ENCODE measurements around the gene TENM4.

The TENM4 gene

GRCh38 chr11:79418241-79418640 lies 22.6 kb downstream of the TENM4 start:
- DNase-seq (ENCODE audit: low read depth), result no peak

DNA sequence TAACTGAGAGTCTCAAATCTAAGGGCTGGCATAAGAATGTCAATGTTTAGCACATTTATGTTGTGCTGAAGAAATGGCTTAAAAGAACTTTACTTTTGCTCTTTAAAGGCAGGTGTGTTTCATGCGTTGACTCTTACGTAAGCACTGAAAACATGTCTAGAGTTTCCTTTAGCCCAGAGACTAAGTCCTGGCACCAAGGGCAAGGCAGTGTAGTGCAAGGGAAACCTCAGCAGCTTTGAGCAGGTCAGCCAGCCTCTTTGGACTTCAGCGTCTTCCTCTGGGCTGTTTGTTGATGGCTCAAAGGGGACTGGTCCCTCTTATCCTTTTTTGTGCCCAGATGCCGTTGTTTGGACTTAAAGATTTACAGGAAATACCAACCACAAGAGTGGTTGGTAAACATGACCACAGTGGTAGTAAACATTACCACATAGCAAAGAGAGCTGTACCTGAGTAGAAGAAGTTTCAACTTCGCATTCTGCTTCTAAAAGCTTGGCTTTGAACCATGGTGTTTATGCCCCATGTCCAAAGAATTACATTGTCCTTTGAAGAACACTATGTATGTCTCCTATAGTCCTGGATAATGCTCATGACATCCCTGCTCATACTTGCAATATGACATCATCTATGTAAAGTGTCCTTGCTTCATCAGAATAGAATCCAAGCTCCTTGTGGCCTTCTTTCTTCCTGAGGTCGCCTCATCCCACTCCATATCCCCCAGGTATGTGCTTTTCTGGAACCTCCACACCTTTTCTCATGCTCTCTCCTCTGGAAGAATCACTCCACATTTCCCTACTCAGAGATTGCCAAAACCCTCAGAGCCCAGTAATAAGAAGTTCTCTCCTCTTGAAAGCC lies 23.5 kb downstream of the TENM4 start:
- DNase-seq (ENCODE audit: low read depth), result no peak

DNA sequence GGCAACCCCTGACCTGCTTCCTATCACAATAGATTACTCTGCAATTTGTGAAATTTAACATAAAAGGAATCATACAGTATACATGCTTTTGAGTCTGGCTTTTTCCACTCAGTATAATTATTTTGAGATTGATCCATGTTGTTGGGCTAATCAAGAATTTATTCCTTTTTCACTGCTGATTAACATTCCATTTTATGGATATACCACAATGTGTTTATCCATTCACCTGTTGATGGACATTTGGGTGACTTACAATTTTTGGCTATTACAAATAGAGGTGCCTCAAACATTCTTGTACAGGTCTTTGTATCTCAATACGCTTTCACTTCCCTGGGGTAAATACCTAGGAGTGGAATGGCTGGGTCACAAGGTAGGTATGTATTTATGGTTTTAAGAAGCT lies 24.9 kb downstream of the TENM4 start:
- DNase-seq (ENCODE audit: low read depth), result no peak

- no peak for DNase-seq (ENCODE audit: low read depth)
These were observed 25.4 kb downstream of the TENM4 start for GRCh38 chr11:79415411-79415810.

DNA sequence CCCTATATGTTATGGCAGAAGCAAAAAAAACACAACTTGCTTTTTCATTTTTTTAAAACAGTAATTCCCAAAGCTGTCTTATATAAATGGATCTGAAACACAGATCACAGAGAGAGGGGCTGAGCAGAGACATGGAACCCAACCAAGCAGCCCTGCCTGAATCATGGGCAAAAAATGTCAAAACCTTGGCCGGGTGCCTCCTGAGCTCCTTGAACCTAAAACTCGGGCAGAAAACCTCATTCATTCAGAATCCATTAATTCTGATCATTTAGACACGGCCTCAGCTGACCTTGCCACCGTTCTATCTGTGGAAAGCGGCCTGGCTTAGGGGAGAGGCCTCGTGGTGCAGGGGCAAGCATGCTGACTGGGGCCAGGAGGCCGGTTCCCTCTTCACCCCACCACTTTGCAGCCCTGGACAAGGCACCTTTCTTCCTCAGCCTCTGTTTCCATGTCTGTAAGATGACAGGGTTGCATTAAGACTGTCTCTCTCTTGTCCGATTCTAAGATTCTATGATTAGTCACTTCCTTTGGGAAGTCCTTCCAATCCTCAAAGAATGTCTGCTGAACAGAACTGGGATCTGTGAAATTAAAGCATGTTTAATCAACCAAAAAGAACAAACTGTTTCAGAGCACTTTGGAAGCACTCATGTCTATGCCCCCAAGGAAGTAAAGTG lies 26.0 kb downstream of the TENM4 start:
- no peak for DNase-seq (ENCODE audit: low read depth)

DNA sequence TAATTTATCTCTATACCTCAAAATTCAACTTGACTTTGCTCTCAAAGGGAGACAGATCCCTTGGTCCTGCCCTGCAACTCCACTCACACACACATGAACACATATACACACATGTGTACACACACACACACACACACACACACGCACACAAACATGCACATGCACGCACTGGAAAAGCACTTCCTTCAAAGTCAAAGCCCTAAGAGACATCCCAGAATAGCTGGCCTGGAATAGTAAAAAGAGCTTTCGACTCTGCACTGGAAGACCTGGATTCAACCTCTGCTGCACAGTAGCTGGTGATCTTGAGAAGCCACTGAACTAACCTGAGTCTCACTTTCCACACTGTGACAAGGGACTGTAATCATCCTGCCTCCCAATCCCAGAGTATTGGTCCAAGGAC lies 26.8 kb downstream of the TENM4 start:
- no peak for DNase-seq (ENCODE audit: low read depth)

DNA sequence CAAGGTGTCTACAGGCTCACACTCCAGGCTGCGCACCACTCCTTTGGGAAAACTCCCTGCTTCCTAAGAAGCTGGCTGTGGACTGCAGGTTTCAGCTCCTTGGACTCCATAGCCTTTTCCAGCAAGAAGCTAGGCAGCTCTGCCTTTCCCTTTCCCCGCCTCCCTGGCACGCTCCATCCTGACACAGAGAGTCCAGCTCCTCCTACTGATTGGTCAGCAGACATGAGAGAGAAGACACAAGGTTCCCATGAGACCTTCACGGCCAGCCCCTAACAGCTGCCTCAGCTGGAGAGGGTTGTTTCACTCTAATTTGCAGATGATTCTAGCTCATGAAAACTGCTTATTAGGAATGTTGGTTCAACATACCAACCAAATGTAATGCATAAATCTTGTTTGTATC lies 27.6 kb downstream of the TENM4 start:
- no peak for DNase-seq (ENCODE audit: low read depth)

GRCh38 chr11:79412761-79413160 lies 28.1 kb downstream of the TENM4 start:
- DNase-seq (ENCODE audit: low read depth), result no peak

DNA sequence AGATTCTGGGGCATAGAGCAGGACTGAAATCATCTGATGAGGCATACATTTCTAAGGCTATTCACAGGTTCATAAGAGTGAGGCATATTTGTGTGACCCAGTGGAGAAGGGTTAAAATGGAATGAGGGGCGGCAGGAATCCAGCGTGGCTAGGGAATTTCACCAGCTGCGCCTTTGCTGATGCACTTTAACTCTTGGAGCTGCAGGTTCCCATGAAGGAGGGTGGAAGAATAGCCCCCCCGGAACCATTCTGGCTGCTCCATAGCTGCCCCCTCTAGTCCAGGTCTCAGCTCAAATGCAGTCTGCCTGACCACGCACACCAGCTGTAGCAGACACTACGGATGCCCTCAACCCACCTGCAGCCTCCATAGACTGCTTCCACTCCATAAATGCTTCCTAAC lies 31.5 kb downstream of the TENM4 start:
- no peak for DNase-seq (ENCODE audit: low read depth)

DNA sequence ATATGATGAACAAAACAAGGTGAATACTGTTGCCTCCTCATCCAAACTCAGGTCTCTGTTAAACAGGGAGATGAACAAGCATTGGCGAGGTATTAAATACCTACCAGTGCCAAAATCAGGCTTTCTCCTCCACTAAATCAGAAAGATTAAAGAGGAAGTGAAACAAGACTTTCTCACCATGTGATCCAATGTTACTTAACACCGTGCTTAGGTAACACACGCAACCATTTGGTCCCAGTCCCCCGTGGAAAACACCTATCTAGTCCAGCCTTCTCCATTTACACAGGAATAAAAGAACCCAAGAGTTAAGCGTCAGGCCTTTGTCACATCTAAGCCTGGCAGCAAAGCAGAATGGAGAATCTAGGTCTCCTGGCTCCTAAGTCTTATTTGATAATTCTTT lies 34.5 kb downstream of the TENM4 start:
- no peak for DNase-seq (ENCODE audit: low read depth)

GRCh38 chr11:79404806-79405205 lies 36.0 kb downstream of the TENM4 start:
- no peak for DNase-seq (ENCODE audit: low read depth)

DNA sequence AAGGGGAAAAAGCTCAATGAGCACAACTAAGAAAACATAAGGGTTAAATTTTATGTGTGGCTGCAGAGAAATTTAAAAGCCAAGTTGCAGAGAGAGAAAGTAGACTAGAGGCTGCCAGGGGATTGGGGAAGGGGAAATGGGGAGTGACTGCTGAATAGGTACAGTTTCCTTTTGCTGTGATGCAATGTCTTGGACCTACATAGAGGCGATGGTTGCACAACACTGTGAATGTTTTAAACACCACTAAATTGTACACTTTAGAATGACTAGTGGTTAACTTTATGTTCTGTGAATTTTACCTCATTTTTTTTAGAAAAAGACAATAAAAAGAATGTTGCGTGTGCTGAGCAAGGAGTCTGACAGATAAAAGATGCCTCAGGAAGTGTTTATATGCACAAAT lies 36.5 kb downstream of the TENM4 start:
- no peak for DNase-seq (ENCODE audit: low read depth)

DNA sequence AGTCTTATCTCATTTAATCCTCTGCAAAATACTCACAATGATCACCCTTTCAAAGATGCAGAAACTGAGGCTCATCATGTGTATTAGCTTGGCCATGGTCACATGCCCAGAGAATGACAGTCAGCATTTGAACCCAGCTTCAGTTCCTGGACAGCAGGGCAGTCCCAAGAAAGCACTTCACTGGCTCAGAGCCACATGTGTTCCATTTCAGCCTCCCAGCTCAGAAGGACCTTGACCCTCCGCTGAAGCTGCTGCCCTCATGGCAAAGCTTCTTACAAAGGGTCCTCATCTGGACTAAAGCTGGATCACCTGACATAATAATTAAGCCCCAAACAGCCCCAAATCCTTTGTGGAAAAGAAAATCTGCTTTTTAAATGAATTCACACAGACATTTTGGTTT lies 37.0 kb downstream of the TENM4 start:
- no peak for DNase-seq (ENCODE audit: low read depth)

DNA sequence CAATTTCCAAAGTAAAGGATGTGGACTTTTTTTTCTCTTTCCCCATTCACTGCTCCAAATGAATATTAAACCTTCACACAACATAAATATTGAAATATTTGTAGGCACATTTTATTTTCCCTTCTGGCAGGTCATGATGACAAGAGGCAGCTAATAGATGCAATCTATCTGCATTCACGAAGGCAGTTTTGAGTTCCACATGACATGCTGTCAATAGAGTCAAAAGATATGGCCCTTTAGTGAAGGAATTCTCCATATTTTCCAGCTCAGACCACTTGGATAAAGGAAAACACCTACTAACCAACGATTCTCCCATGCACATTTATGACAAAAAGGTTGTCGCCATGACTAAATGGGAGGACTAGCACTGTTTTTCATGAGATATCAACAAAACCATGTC lies 37.9 kb downstream of the TENM4 start:
- no peak for DNase-seq (ENCODE audit: low read depth)

DNA sequence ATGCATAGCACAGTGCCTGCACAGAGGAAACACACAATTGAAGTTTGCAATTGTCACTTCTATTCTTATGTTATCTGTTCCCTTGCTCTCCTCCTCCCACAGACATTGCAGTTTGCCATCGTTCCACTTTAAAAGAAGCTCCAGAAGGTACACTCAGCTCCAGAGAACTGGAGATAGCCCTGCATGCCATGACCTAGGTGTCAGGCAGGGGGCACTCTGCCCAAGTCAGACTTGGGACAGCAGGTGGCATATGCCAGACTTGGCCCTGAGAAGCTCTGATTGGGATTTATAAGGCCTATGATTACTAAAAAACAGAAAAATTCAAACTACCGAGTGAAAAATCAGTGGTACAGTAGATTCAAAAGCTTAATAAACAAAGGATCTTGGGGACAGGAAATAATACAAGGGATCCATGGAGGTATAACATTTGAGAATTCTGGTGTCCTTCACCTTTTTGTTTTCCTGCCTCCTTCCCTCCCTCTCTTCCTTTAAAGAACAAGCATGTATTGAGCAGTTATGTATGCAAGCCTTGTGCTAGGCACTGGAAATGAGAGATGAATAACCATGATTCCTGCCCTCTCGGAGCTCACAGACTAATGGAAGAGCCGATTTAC lies 40.0 kb downstream of the TENM4 start:
- no peak for DNase-seq (ENCODE audit: low read depth)

- DNase-seq (ENCODE audit: low read depth), result no peak
These were observed 40.6 kb downstream of the TENM4 start for GRCh38 chr11:79400206-79400605.

DNA sequence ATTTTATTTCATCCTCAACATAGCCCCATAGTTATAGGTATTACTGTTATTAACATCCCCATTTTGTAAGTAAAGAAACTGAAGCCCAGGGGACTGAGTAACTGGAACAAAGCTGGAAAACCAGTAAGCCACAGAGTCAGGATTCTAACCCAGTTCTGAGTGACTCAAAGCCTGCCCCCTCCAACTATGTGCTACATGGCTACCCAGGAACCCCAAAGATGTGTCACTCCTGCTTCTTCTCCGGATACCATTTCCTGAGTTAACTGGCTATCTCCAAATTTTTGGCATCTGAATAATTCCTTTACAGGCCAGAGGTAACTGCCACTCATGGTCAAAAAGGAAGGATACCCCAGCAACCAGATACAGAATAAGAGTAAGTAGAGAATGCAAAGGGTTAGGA lies 43.6 kb downstream of the TENM4 start:
- DNase-seq (ENCODE audit: low read depth), result no peak

- no peak for DNase-seq (ENCODE audit: low read depth)
These were observed 44.2 kb downstream of the TENM4 start for GRCh38 chr11:79396674-79397073.

DNA sequence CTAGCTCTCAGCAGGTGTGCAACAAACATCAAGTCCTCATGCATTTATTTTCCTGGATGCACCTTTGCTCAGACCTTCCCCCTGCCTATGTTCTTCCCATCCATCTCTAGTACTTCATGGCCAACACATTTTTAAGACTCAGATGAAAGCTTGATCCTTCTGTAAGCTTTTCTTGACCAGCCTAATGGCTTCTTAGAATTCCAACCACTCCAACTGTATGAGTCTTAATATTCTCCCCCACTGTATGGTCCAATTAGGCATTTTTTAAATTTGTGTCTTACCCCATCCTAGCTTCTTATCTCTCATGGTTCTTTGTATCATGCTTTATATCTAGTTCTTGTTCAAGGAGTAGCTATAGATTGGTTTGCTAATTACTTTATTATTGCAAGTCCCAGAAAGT lies 44.8 kb downstream of the TENM4 start:
- DNase-seq (ENCODE audit: low read depth), result no peak

DNA sequence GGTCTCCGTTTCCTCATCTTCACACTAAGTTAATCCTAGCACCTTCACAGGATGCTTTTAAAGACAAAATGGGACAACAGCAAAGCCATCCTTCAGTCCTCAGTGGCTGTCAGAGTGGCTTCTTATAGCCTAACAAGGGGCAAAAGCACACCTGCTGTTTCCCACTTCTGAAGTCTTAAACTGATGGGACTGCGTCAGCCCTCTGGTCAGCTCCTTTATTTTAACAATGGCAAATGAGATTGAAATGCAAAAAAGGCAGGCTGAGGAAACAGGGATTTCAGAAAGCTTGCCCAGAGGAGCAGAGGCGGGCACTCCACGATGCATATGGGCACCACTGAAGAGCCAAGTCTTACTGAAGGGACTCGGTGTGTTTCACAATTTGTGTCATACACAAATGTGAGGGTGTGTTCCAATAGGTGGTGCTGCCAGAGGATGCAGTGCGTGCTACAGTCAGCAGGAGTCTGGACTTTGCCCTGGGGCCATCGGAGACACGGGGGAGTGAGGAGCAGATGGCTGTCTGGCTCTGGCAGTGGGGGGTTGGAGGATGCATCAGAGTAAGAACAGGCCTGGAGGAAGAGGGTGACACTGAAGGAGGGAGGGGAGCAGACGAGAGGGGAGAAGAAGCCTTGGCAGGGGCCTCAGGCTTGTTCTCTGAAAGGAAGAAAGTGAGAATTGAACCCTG lies 47.3 kb downstream of the TENM4 start:
- no peak for DNase-seq (ENCODE audit: low read depth)

GRCh38 chr11:79392161-79392560 lies 48.7 kb downstream of the TENM4 start:
- DNase-seq (ENCODE audit: low read depth), result no peak

DNA sequence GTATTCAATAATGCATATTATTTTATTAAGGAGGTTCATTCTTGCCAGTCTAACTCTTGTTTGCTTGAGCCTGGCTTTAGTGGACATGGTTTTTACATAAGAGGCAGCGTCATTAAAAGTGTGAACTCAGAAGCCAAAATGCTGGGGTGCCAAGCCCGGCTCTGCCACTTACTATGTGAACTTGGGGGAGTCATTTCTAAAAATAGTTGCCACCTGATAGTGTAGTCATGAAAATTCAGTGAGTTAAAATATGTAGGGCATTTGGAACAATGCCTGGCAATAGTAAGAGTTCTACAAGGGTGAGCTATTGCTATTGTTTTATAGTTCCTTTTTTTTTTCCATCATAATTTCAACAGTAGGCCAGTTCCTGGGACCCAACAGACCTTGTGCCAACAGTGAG lies 49.9 kb downstream of the TENM4 start:
- no peak for DNase-seq (ENCODE audit: low read depth)

DNA sequence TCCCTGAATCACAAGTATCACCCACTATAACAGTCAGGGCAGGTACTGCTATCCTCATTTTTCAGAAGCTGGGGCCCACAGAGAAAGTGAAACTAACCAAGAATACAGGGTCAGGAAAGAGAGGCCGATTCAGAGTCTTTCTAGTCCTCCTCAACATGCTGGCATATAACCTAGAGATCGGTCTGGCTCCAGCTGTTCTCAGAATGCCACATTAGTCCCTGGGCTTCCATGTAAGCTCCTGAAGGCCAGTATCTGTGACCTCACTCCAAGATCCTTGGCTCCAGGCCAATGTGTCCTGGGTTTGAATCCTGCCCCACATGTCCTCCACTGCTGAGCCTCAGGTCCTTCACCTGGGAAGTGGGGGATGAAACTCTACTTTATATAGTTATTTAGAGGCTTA lies 50.4 kb downstream of the TENM4 start:
- DNase-seq (ENCODE audit: low read depth), result no peak
